ENCODE results near the gene HOXB3. TPM values are rescaled to one million over a fixed set of nuclear protein-coding genes. Genes with fewer than 3 reads are reported as not detected.
A peak's percentile ranks its signal among the peaks of the same experiment; 100 is the strongest.

Gene HOXB3
- total RNA-seq, 1 donor from 2014 or later: not detected

DNA sequence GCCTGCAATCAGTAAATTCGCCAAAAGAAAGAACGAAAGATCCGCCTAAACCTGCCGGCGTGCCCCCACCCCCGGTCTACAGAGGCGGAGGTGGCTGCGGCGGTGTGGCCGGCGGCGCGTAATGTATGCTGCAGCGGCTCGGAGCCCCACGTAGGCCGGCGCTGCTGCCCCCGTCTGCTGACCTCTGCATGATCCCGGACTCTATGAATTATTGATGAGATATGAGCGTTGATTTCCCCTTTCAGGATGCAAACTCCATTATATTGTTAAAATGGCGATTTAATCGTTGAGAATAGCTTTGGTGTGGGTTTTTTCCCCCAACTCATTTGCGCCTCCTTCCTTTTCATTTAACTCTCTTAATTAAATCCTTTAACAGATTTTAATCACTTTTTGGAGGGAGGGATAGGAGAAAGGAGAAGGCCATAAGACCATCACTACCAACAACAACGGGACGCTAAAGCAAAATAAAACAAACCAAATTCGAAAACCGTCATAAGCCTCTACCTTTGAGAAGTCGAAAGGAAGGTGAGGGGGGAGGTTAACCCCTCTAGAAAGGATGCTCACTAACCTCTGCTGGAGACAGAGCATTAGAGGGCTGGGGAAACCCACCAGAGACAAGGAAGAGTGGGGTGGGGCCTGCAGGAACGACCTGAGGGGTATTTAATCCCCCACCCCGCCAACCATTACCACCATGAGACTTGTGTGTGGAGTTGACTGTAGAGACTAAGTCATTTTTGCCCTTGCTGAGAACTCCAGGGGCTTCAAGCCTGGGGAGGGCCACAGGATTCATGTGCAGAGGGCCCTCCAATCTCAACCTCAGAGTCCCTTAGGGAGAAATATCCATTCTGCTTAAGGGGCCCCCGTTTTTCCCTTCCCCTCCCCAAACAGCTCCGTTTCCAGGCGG, 3.4 kb downstream of the HOXB3 start:
- no peak overlapping the region for H3K27ac Mint-ChIP-seq (ENCODE audit: unreplicated experiment)
- H3K4me1 Mint-ChIP-seq (ENCODE audit: low read depth, unreplicated experiment): peaks cover 3% of the 10 kb centered on the region
- Histone ChIP-seq H3K36me3 (ENCODE audit: insufficient read depth, low read length) (no peaks in the 10 kb centered on the region), H3K79me2 (ENCODE audit: insufficient read depth, low read length) (peaks cover 22% of the 10 kb centered on the region), H4K20me1 (ENCODE audit: insufficient read depth, low read length) (no peaks in the 10 kb centered on the region), H3K4me3 (ENCODE audit: insufficient read depth, low read depth, low read length) (no peak overlapping the region), H3K4me1 (ENCODE audit: insufficient read depth, low read length) (peaks cover 14% of the 10 kb centered on the region), H3K9me3 (ENCODE audit: insufficient read depth, low read depth, low read length) (no peaks in the 10 kb centered on the region), H3K27ac (ENCODE audit: low read depth, low read length) (peak overlapping the region; percentile 58), H3K27me3 (ENCODE audit: insufficient read depth, low read length) (peaks cover 79% of the 10 kb centered on the region), H3K4me2 (ENCODE audit: low read length) (peak overlapping the region; percentile 90), H2AFZ (ENCODE audit: low read depth, low read length) (peak overlapping the region; percentile 67), H3K9ac (ENCODE audit: low read length) (peak overlapping the region; percentile 74)
- peaks cover 99% of the 10 kb centered on the region for H3K27me3 Mint-ChIP-seq (ENCODE audit: low read depth, unreplicated experiment)
- no peak for FAIRE-seq
- peaks cover 26% of the 10 kb centered on the region for H3K9me3 Mint-ChIP-seq (ENCODE audit: unreplicated experiment)
- H3K36me3 Mint-ChIP-seq (ENCODE audit: low read depth, unreplicated experiment): no peaks in the 10 kb centered on the region
- no peak overlapping the region for H3K4me3 Mint-ChIP-seq (ENCODE audit: unreplicated experiment)
- no peak for DNase-seq (ENCODE audit: low read depth)
- TF ChIP-seq CTCF (IDR thresholded peaks at IDR 0.05; ENCODE audit: insufficient read depth, low read depth, low read length) (no peak), EZH2 (IDR thresholded peaks at IDR 0.05; ENCODE audit: insufficient read depth, low read length) (no peak)

GRCh38 chr17:48584223-48584741, 5.8 kb downstream of the HOXB3 start:
- Histone ChIP-seq H3K27ac (ENCODE audit: low read depth, low read length) (no peak overlapping the region), H2AFZ (ENCODE audit: low read depth, low read length) (no peak overlapping the region), H3K9ac (ENCODE audit: low read length) (no peak overlapping the region), H3K9me3 (ENCODE audit: insufficient read depth, low read depth, low read length) (no peaks in the 10 kb centered on the region), H3K4me2 (ENCODE audit: low read length) (peak overlapping the region; percentile 90), H3K36me3 (ENCODE audit: insufficient read depth, low read length) (no peaks in the 10 kb centered on the region), H3K4me1 (ENCODE audit: insufficient read depth, low read length) (peaks cover 14% of the 10 kb centered on the region), H3K27me3 (ENCODE audit: insufficient read depth, low read length) (peaks cover 84% of the 10 kb centered on the region), H3K79me2 (ENCODE audit: insufficient read depth, low read length) (peaks cover 38% of the 10 kb centered on the region), H4K20me1 (ENCODE audit: insufficient read depth, low read length) (peaks cover 4% of the 10 kb centered on the region), H3K4me3 (ENCODE audit: insufficient read depth, low read depth, low read length) (no peak overlapping the region)
- Mint-ChIP-seq H3K4me3 (ENCODE audit: unreplicated experiment) (no peak overlapping the region), H3K27ac (ENCODE audit: unreplicated experiment) (no peak overlapping the region), H3K4me1 (ENCODE audit: low read depth, unreplicated experiment) (peaks cover 3% of the 10 kb centered on the region), H3K36me3 (ENCODE audit: low read depth, unreplicated experiment) (no peaks in the 10 kb centered on the region), H3K9me3 (ENCODE audit: unreplicated experiment) (peaks cover 32% of the 10 kb centered on the region), H3K27me3 (ENCODE audit: low read depth, unreplicated experiment) (peaks cover 98% of the 10 kb centered on the region)
- TF ChIP-seq CTCF (IDR thresholded peaks at IDR 0.05; ENCODE audit: insufficient read depth, low read depth, low read length) (no peak), EZH2 (IDR thresholded peaks at IDR 0.05; ENCODE audit: insufficient read depth, low read length) (no peak)
- DNase-seq (ENCODE audit: low read depth) (no peak), FAIRE-seq (no peak)

Data from astrocyte (in vitro differentiated cells and primary cell).